ENCODE measurements around the gene MTHFD1.

- TF ChIP-seq CTCF (conservative IDR thresholded peaks at IDR 0.05) (no peak), ZFX (IDR thresholded peaks at IDR 0.05) (no peak)
Measured at GRCh38 chr14:64401949-64402348, 13.8 kb downstream of the MTHFD1 start.
